RPMI7951 (cell line): Measurements from ENCODE around the gene ALK. TPM values are rescaled to one million over a fixed set of nuclear protein-coding genes. Genes with fewer than 3 reads are reported as not detected.

Experiments used
- DNase-seq: peaks from one replicate; pipeline ENCODE4 v3.0.0-alpha.2; 2012; ENCODE audit warnings: low read depth
- total RNA-seq: library from RNA; depleted of rRNA; stranded (reverse); fragments of >200 nt; shearing (Covaris generic); gene quantifications from 2 replicates; pipeline ENCODE4 v1.2.3, GENCODE V29; 2014

The ALK gene
- total RNA-seq, 1 experiment from 2014 or later, result 0.12 TPM

- DNase-seq, result no peak
Measured at GRCh38 chr2:29902356-29902755, 19.0 kb downstream of the ALK start.

GRCh38 chr2:29900971-29901633, 20.3 kb downstream of the ALK start:
- no peak for DNase-seq

GRCh38 chr2:29898999-29899398, 22.4 kb downstream of the ALK start:
- DNase-seq, result no peak

- no peak for DNase-seq
Measured at GRCh38 chr2:29894822-29895614, 26.4 kb downstream of the ALK start.

- no peak for DNase-seq
Measured at GRCh38 chr2:29892585-29893259, 28.7 kb downstream of the ALK start.

GRCh38 chr2:29881089-29881730, 40.2 kb downstream of the ALK start:
- DNase-seq, result no peak

- DNase-seq, result no peak
Measured at GRCh38 chr2:29880084-29880483, 41.3 kb downstream of the ALK start.

- peak; percentile 6 for DNase-seq
Measured at GRCh38 chr2:29879456-29879855, 41.9 kb downstream of the ALK start.

GRCh38 chr2:29878898-29879297, 42.5 kb downstream of the ALK start:
- DNase-seq, result peak; percentile 79

GRCh38 chr2:29876374-29876773, 45.0 kb downstream of the ALK start:
- no peak for DNase-seq

- no peak for DNase-seq
Measured at GRCh38 chr2:29874745-29875144, 46.6 kb downstream of the ALK start.

- DNase-seq, result no peak
Measured at GRCh38 chr2:29872870-29873269, 48.5 kb downstream of the ALK start.

GRCh38 chr2:29871541-29871940, 49.8 kb downstream of the ALK start:
- peak; percentile 15 for DNase-seq

GRCh38 chr2:29865512-29865911, 55.9 kb downstream of the ALK start:
- no peak for DNase-seq

GRCh38 chr2:29864988-29865387, 56.4 kb downstream of the ALK start:
- no peak for DNase-seq

- no peak for DNase-seq
Measured at GRCh38 chr2:29855924-29856639, 65.3 kb downstream of the ALK start.

- no peak for DNase-seq
Measured at GRCh38 chr2:29850794-29851193, 70.6 kb downstream of the ALK start.

GRCh38 chr2:29848566-29849310, 72.6 kb downstream of the ALK start:
- no peak for DNase-seq

- DNase-seq, result no peak
Measured at GRCh38 chr2:29847886-29848285, 73.5 kb downstream of the ALK start.

GRCh38 chr2:29844713-29845326, 76.6 kb downstream of the ALK start:
- peak; percentile 59 for DNase-seq
